Rectal smooth muscle tissue (tissue), 1 donor: ENCODE results near the gene OR2AG2.

ENCODE experiments used
- H3K27ac ChIP-seq: one replicate; pipeline ENCODE4 v1.7.0; 2013; ENCODE audit warnings: low read depth, low read length, inconsistent platforms
- H3K27me3 ChIP-seq: one replicate; pipeline ENCODE4 v1.7.0; 2013; ENCODE audit warnings: low read length; ENCODE audit not compliant: control insufficient read depth, insufficient read depth
- H3K36me3 ChIP-seq: one replicate; pipeline ENCODE4 v1.7.0; 2013; ENCODE audit warnings: low read length; ENCODE audit not compliant: control insufficient read depth, insufficient read depth
- H3K4me1 ChIP-seq: one replicate; pipeline ENCODE4 v1.7.0; 2013; ENCODE audit warnings: low read length; ENCODE audit not compliant: control insufficient read depth, insufficient read depth
- H3K4me3 ChIP-seq: one replicate; pipeline ENCODE4 v1.7.0; 2013; ENCODE audit warnings: low read length
- H3K9ac ChIP-seq: one replicate; pipeline ENCODE4 v1.7.0; 2013; ENCODE audit warnings: low read length

The OR2AG2 gene

DNA sequence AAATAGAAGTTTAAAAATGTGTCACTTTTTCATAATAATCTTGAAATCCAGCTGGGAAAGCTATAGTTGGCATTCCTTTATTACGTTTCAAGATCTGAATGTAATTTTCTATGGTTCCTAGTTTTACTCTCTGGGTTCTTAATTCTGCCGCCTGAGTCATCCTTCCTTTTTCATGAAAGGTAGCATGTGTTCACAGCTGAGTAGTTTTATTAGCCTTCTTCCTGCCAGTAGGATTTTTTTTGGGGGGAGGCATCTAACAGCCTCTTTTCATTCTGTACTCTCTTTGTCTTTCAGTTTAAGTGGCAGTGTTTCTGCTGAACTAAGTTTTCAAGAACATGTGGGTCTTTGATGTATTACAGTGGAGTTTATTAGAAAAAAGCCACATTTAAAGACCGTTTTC lies 36.5 kb downstream of the OR2AG2 start:
- Histone ChIP-seq H3K27me3 (no peaks in the 10 kb centered on the region), H3K9ac (no peak overlapping the region), H3K4me1 (no peaks in the 10 kb centered on the region), H3K4me3 (no peak overlapping the region), H3K27ac (no peak overlapping the region), H3K36me3 (no peaks in the 10 kb centered on the region)

DNA sequence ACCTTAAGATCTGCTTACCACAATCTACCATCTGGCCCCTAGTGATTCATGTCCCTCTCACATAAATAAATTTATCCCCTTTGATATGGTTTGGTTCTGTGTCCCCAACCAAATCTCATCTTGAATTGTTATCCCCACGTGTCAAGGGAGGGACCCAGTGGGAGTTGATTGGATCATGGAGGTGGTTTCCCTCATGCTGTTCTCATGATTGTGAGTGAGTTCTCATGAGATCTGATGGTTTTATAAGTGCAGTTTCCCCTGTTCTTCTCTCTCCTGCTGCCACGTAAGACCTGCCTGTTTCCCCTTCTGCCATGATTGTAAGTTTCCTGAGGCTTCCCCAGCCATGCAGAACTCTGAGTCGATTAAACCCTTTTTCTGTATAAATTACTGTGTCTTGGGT lies 37.2 kb downstream of the OR2AG2 start:
- H3K4me3 ChIP-seq: no peak overlapping the region
- no peak overlapping the region for H3K27ac ChIP-seq
- no peaks in the 10 kb centered on the region for H3K36me3 ChIP-seq
- H3K9ac ChIP-seq: no peak overlapping the region
- H3K27me3 ChIP-seq: no peaks in the 10 kb centered on the region
- H3K4me1 ChIP-seq: no peaks in the 10 kb centered on the region

DNA sequence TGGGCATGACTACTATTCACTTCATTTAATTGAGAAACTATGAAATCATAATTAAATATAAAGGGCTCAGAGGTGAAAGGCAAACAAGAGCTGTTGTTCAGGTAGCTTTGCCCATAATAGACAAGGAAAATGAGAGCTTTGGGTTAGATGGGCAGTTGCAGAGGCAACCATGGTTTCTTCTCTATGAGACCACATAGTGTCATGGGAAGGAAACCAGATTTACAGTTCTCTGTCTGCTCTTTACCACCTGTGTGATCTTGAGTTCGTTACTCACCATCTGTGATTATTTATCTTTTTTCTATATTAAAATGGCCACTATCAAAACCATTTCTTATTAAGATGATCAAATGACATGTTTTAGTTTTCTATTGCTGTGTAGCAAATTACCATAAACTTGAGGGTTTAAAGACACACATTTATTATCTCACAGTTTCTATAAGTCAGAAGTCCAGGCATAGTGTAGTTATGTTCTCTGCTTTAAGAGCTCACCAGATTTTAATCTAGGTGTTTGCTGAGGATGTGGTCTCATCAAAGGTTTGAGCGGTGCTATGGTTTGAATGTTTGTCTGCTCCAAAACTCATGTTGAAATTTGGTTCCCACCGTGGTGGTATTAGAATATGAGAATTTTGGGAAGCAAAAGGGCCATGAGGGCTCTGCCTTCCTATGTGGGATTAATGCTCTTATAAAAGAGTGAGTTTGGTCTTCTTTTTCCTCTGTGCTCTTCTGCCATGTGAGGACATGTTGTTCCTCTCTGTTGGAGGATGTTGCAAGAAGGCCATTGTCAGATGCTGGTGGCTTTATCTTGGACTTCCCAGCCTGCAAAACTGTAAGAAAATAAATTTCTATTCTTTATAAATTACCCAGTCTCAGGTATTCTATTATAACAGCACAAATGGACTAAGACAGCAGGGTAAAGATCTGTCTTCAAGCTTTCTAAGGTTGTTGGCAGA lies 38.2 kb downstream of the OR2AG2 start:
- Histone ChIP-seq H3K9ac (no peak overlapping the region), H3K27ac (no peak overlapping the region), H3K36me3 (no peaks in the 10 kb centered on the region), H3K27me3 (no peaks in the 10 kb centered on the region), H3K4me1 (no peaks in the 10 kb centered on the region), H3K4me3 (no peak overlapping the region)

DNA sequence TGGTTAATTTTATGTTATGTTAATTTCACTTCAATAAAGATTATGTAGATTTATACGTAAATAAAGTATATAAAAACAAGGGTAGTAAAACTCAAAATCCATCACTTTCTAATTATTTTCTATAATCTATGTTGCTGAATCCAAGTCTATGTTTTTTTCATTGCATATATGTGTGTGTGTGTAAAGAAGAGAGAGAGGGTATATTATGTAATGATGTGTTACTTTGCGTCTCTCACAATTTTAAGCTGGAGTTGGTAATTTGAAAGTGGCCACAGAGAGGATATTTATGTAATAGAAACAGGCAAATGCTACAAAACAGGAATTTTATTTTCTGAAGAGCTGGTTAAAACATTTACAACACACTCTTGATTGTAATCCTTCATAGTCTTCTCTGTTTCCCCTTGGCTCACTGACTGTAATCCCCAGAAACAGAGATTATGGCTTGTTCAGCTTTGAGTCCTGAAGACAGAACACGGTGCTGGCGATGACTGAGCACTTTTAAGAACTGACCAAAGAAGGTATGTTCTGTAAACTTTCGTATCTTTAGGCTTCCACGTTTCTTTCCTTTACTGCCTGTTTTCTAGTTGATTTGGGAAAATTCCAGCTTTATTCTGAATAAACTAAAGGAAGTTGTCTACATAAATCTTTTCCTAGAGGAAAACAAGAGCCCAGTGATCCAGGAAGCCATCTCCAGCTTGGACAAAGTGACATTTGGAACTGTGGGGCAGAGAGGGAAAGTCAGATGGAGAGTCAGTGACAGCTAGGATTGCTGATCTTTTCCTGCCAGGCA lies 43.6 kb downstream of the OR2AG2 start:
- no peaks in the 10 kb centered on the region for H3K27me3 ChIP-seq
- H3K9ac ChIP-seq: no peak overlapping the region
- H3K36me3 ChIP-seq: no peaks in the 10 kb centered on the region
- H3K4me3 ChIP-seq: no peak overlapping the region
- H3K27ac ChIP-seq: no peak overlapping the region
- no peaks in the 10 kb centered on the region for H3K4me1 ChIP-seq

DNA sequence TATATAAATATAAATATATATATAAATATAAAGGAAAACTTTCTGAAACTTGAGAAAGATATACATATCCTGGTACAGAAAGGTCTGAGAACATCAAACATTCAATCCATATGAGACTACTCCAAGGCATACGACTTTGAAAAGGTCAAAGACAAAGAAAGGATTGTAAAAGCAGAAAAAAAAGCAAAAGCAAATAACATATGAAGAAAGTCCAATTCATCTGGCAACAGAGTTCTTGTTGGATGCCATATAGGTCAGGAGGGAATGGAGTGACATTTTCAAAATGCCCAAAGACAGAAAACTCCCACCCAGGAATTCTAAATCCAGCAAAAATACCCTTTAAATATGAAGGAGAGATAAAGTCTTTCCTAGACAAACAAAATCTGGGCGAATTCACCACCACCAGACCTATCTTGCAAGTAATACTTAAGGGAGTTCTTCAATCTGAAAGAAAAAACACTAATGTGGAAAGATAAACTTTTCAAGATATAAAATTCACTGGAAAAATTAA lies 46.3 kb downstream of the OR2AG2 start:
- H3K27ac ChIP-seq: no peak overlapping the region
- no peaks in the 10 kb centered on the region for H3K27me3 ChIP-seq
- H3K36me3 ChIP-seq: no peaks in the 10 kb centered on the region

DNA sequence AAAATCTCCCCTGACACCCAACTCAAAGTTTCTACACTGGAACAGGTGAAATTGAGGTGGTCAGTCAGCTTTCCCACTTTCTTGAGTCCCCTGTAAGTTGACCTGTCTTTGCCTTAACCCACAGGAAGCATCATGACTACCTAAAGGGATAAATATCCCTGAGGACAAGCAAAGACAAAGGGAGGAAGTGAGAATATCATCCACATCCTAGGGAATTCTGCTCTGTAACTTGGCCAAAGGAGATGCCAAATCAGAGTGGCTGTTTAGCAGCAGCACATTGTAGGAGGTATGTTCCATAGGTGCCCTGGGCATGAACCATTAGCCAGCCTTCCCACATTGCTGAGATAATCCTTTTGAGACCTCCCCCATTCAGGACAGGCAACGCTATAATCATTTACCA lies 47.8 kb downstream of the OR2AG2 start:
- H3K27ac ChIP-seq: no peak overlapping the region
- H3K36me3 ChIP-seq: no peaks in the 10 kb centered on the region
- no peak overlapping the region for H3K9ac ChIP-seq
- H3K4me3 ChIP-seq: no peak overlapping the region
- no peaks in the 10 kb centered on the region for H3K4me1 ChIP-seq
- no peaks in the 10 kb centered on the region for H3K27me3 ChIP-seq

More for the DNA sequence above, 46.3 kb downstream of the OR2AG2 start:
- no peak overlapping the region for H3K4me3 ChIP-seq
- H3K4me1 ChIP-seq: no peaks in the 10 kb centered on the region
- no peak overlapping the region for H3K9ac ChIP-seq

DNA sequence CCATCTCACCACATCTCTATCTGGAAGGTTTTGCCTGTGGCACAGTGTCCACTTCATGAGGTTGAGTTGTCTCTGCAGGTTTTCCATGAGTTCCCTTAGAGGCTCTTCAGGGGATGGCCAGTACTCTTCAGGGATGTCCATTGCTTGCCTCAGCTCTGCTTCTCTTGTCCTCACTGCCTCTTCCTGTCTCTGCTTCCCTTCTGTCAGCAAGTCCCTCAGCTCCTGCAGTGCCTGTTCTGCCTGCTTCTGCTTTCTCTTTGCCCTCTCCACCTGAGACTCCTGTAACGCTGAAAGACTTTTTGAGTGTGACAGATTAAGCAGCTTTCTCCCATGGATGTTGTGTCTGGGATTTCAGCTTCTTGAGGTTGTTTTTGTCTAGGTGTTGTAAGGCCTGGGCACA lies 50.4 kb downstream of the OR2AG2 start:
- no peaks in the 10 kb centered on the region for H3K27me3 ChIP-seq
- H3K4me1 ChIP-seq: no peaks in the 10 kb centered on the region
- no peak overlapping the region for H3K27ac ChIP-seq
- no peak overlapping the region for H3K4me3 ChIP-seq
- no peaks in the 10 kb centered on the region for H3K36me3 ChIP-seq
- no peak overlapping the region for H3K9ac ChIP-seq

DNA sequence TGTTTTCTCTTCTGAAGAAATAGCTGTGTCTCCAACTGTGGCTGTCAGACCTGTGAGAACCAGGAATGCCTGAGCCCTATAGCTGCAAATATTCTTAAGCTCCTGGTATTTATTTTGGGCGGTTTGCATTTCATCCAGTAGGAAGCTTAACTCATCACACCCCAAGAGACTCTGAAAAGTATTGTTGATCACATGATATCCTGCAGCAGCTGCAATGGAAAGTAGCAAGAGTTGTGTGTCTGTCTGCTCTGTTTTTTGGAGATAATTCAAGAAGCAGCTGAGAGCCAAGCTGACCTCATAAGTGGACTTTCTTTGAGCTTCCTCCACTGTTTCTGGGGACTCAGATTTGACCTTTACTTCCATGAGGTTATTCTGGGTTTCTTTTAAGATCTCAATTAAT lies 52.2 kb downstream of the OR2AG2 start:
- no peak overlapping the region for H3K27ac ChIP-seq

DNA sequence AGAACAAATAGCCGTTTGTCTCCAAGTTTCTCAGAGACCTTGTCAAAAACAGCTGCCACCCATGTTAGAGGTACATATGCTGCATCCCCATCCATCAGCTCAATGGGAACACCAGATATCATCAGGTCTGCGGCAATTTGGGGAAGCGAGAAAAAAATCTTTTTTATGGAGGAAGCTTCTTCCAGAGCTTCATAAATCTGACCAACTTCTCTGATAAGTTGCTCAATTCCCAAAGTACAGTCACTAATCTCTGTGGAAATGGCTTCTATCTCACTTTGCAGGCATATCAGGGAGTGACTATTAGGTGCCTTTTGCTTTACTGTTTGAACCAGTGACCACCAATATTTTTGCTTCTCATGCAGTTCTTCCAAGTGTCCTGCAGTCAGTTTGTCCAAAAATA lies 54.4 kb downstream of the OR2AG2 start:
- H3K4me1 ChIP-seq: no peaks in the 10 kb centered on the region
- H3K9ac ChIP-seq: no peak overlapping the region
- no peaks in the 10 kb centered on the region for H3K36me3 ChIP-seq
- H3K4me3 ChIP-seq: no peak overlapping the region
- H3K27me3 ChIP-seq: no peaks in the 10 kb centered on the region
- H3K27ac ChIP-seq: no peak overlapping the region

More for the DNA sequence above, 52.2 kb downstream of the OR2AG2 start:
- no peaks in the 10 kb centered on the region for H3K27me3 ChIP-seq
- H3K4me3 ChIP-seq: no peak overlapping the region
- no peaks in the 10 kb centered on the region for H3K4me1 ChIP-seq
- no peak overlapping the region for H3K9ac ChIP-seq
- no peaks in the 10 kb centered on the region for H3K36me3 ChIP-seq
